Inflammatory macrophage treated with lipopolysaccharide for 4 hours (primary cell): ENCODE results near the gene KEAP1.

Experiments used
- DNase-seq: peaks from one replicate; pipeline ENCODE4 v3.0.0-alpha.2; 2020

Gene KEAP1

DNA sequence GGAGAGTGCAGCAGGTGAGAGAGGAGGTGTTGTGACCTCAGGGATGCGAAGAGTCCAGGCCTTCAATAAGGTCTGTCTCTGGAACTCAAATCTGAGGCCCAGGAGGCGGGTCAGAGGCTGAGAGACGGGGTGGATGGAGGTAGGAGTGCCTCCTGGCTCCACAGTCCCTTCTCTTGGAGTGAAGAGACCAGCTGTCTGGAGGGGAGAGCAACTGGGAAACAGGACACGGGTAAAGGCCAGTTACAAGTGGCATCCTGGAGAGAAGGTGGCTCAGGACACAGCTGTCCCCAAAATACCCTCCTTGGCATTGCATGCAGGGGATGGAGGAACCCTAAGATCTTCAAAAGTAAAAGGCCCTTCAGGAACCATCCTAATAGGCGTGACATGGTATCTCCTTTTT lies 63.6 kb downstream of the KEAP1 start:
- no peak for DNase-seq
